IMR-90 (cell line): ENCODE results near the gene CD84. TPM values are rescaled to one million over a fixed set of nuclear protein-coding genes. Genes with fewer than 3 reads are reported as not detected.
"Not testable (repeated sequence)": the region's sequence is repeated elsewhere in the genome, so short reads cannot be mapped to it uniquely, and the experiment has no call there.

Experiments used
- ATAC-seq: fragments of 200-7000 bp; cut with Tn5 transposase; 2 replicates; pipeline ENCODE4 v1.9.1; 2020; ENCODE audit warnings: low read depth, mild to moderate bottlenecking, moderate library complexity
- BruUV-seq: library from RNA; stranded (reverse); fragments of 400-500 nt; replicated peaks from 2 replicates; lab custom pipeline; 2021; lab: Mats Ljungman, UMichigan
- CTCF ChIA-PET: fragments of 300-600 bp; formaldehyde crosslinking; extraction: SDS; loops from one replicate; lab custom pipeline; 2021; ENCODE audit warnings: antibody characterized with exemption; lab: Yijun Ruan, JAX
- POLR2A ChIA-PET: fragments of 300-600 bp; sonication (Branson Sonifier 250); formaldehyde crosslinking; loops from one replicate; lab custom pipeline; 2022; ENCODE audit warnings: antibody characterized with exemption; ENCODE audit not compliant: unreplicated experiment; lab: Charles Lee
- DNase-seq: peaks from one replicate; pipeline ENCODE4 v3.0.0; 2013
- H2AFZ ChIP-seq: replicated peaks from 2 replicates; pipeline ENCODE3; 2013; ENCODE audit warnings: low read length, mild to moderate bottlenecking; ENCODE audit not compliant: poor library complexity
- H2AK5ac ChIP-seq: 2 replicates; pipeline ENCODE4 v1.6.1; 2013; ENCODE audit warnings: low read depth, low read length, inconsistent platforms
- H2AK9ac ChIP-seq: replicated peaks from 2 replicates; pipeline ENCODE3; 2013; ENCODE audit warnings: mild to moderate bottlenecking, low read depth, low read length, moderate library complexity; ENCODE audit not compliant: poor library complexity
- H2BK120ac ChIP-seq: 2 replicates; pipeline ENCODE4 v1.6.1; 2013; ENCODE audit warnings: low read depth, low read length, inconsistent platforms
- H2BK15ac ChIP-seq: 3 replicates; pipeline ENCODE4 v1.6.1; 2013; ENCODE audit warnings: low read depth, low read length, inconsistent platforms
- H2BK20ac ChIP-seq: 2 replicates; pipeline ENCODE4 v1.6.1; 2013; ENCODE audit warnings: low read depth, mild to moderate bottlenecking, inconsistent platforms, low read length, moderate library complexity
- H2BK5ac ChIP-seq: 2 replicates; pipeline ENCODE4 v1.6.1; 2013; ENCODE audit warnings: mild to moderate bottlenecking, low read depth, low read length, inconsistent platforms; ENCODE audit not compliant: poor library complexity, severe bottlenecking
- H3K14ac ChIP-seq: replicated peaks from 2 replicates; pipeline ENCODE4 v1.6.1; 2013; ENCODE audit warnings: low read depth, low read length, inconsistent platforms
- H3K18ac ChIP-seq: 2 replicates; pipeline ENCODE4 v1.6.1; 2013; ENCODE audit warnings: low read depth, low read length, control low read depth
- H3K23ac ChIP-seq: 2 replicates; pipeline ENCODE4 v1.6.1; 2013; ENCODE audit warnings: low read depth, low read length, inconsistent platforms
- H3K27ac ChIP-seq: 2 replicates; pipeline ENCODE4 v1.5.1; 2013; ENCODE audit warnings: mild to moderate bottlenecking, control low read depth, low read length; ENCODE audit not compliant: insufficient read depth
- H3K27me3 ChIP-seq: 2 replicates; pipeline ENCODE4 v1.6.1; 2013; ENCODE audit warnings: low read length; ENCODE audit not compliant: control insufficient read depth, insufficient read depth
- H3K36me3 ChIP-seq: 2 replicates; pipeline ENCODE4 v1.6.1; 2013; ENCODE audit warnings: low read length, mixed read lengths; ENCODE audit not compliant: control insufficient read depth, insufficient read depth
- H3K4ac ChIP-seq: 2 replicates; pipeline ENCODE4 v1.6.1; 2013; ENCODE audit warnings: low read depth, low read length, inconsistent platforms
- H3K4me1 ChIP-seq: 2 replicates; pipeline ENCODE4 v1.6.1; 2013; ENCODE audit warnings: low read length, mixed read lengths; ENCODE audit not compliant: control insufficient read depth, insufficient read depth
- H3K4me2 ChIP-seq: 2 replicates; pipeline ENCODE4 v1.6.1; 2013; ENCODE audit warnings: low read depth, mild to moderate bottlenecking, control low read depth, low read length, moderate library complexity
- H3K4me3 ChIP-seq: 2 replicates; pipeline ENCODE4 v1.5.1; 2013; ENCODE audit warnings: low read depth, mild to moderate bottlenecking, control low read depth, low read length, moderate library complexity; ENCODE audit not compliant: insufficient read depth
- H3K56ac ChIP-seq: 2 replicates; pipeline ENCODE4 v1.6.1; 2013; ENCODE audit warnings: low read length, inconsistent platforms; ENCODE audit not compliant: insufficient read depth; ENCODE audit errors: extremely low read depth
- H3K79me1 ChIP-seq, 2 experiments: 2 replicates each; pipeline ENCODE4 v1.6.1; 2013; ENCODE audit warnings: low read length in 2 of 2, inconsistent platforms in 1 of 2, low read depth in 1 of 2
- H3K9ac ChIP-seq: 2 replicates; pipeline ENCODE4 v1.6.1; 2013; ENCODE audit warnings: low read depth, low read length, control low read depth
- H3K9me1 ChIP-seq: 2 replicates; pipeline ENCODE4 v1.6.1; 2013; ENCODE audit warnings: low read length, inconsistent platforms; ENCODE audit not compliant: insufficient read depth
- H3K9me3 ChIP-seq: 2 replicates; pipeline ENCODE4 v1.6.1; 2013; ENCODE audit warnings: low read length; ENCODE audit not compliant: control insufficient read depth, insufficient read depth
- H4K20me1 ChIP-seq: 2 replicates; pipeline ENCODE4 v1.6.1; 2013; ENCODE audit warnings: low read length, inconsistent platforms; ENCODE audit not compliant: insufficient read depth
- H4K5ac ChIP-seq: 2 replicates; pipeline ENCODE4 v1.6.1; 2013; ENCODE audit warnings: mild to moderate bottlenecking, low read depth, low read length, control low read depth
- H4K8ac ChIP-seq, 2 experiments: 2 replicates each; pipeline ENCODE4 v1.6.1; 2013; ENCODE audit warnings: low read depth in 2 of 2, low read length in 2 of 2, control low read depth in 1 of 2, inconsistent platforms in 1 of 2
- H4K91ac ChIP-seq: 2 replicates; pipeline ENCODE4 v1.6.1; 2013; ENCODE audit warnings: low read depth, low read length, inconsistent platforms; ENCODE audit not compliant: insufficient read depth
- BHLHE40 ChIP-seq: fragments of 150-350 bp; IDR thresholded peaks from 2 replicates; pipeline ENCODE4 v1.6.1; 2016; ENCODE audit warnings: mild to moderate bottlenecking, low read depth, low read length
- WGBS, 2 experiments: methylation state at CpG; one replicate each; pipeline versions ENCODE4 v1.1.5 to v1.1.7; 2013; ENCODE audit warnings: missing lambda C conversion rate in 2 of 2; ENCODE audit not compliant: insufficient read length in 1 of 2; ENCODE audit errors: extremely low coverage in 2 of 2; 5-methylcytosine and 5-hydroxymethylcytosine counted together
- dilution Hi-C: fragments of 300-500 bp; cut with HindIII; formaldehyde crosslinking; loops from one replicate; pipeline ENCODE4 v1.14.3; 2018; ENCODE audit warnings: low sequenced_read_pairs; ENCODE audit not compliant: unreplicated experiment
- in situ Hi-C: fragments of 300-500 bp; cut with MboI; formaldehyde crosslinking; loops from 3 replicates; pipeline ENCODE4 v1.14.3; 2019; ENCODE audit warnings: low sequenced_read_pairs, inconsistent platforms, mixed read lengths
- intact Hi-C: fragments of 100-400 bp; cut with micrococcal nuclease; formaldehyde crosslinking; loops from 2 replicates; pipeline ENCODE4 v1.10.0; 2022
- polyA plus RNA-seq, 3 experiments: library from polyadenylated mRNA; depleted of rRNA; stranded (reverse); fragments of >200 nt; gene quantifications; 2 replicates each; pipeline ENCODE4 v1.2.3, GENCODE V29; 2012; ENCODE audit warnings: low replicate concordance in 1 of 3
- total RNA-seq: library from RNA; depleted of rRNA; stranded (reverse); fragments of >200 nt; gene quantifications from 2 replicates; pipeline ENCODE4 v1.2.3, GENCODE V29; 2012
- TF ChIP-seq, protein P1 (sequence below): fragments of 150-350 bp; IDR thresholded peaks from 2 replicates; pipeline ENCODE4 v1.6.1; 2017; ENCODE audit warnings: mild to moderate bottlenecking, antibody characterized with exemption, low read length, low read depth
- TF ChIP-seq, protein P2 (sequence below): conservative IDR thresholded peaks from 2 replicates; pipeline ENCODE4 v1.5.1; 2012; ENCODE audit warnings: mild to moderate bottlenecking, low read depth, low read length, improper control_type of control experiment

CD84 gene
- total and polyA plus RNA-seq, 2 of the 4 experiments (the other 2 are of a cell fraction): not detected

DNA sequence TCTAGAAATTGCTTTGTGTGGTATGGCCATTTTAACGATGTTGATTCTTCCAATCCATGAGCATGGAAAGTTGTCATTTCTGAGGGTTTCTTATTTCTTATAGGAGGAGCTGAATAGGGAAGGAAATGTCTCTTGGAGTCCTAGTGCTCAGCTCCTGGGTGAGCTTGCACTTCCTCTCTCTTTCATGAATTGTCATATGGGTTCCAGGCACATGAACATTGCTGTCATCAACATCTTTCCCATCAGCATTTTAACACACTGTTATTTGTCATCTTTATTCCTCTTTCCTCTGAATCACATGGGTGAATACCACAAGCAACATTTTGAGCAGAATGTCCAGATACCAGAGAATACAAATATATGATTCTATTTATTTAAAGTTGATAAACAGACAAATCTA is 79.7 kb downstream of the CD84 start:
- Histone ChIP-seq H2AK5ac (no peak overlapping the region), H4K20me1 (no peaks in the 10 kb centered on the region), H3K9me3 (no peaks in the 10 kb centered on the region), H3K4me1 (no peaks in the 10 kb centered on the region), H2AFZ (no peak overlapping the region), H3K27ac (no peak overlapping the region), H3K18ac (no peak overlapping the region), H4K91ac (no peak overlapping the region), H3K4ac (no peak overlapping the region), H4K8ac (no peak overlapping the region), H2BK20ac (no peak overlapping the region), H3K14ac (no peak overlapping the region), H3K4me3 (no peak overlapping the region), H3K36me3 (no peaks in the 10 kb centered on the region), H3K56ac (no peak overlapping the region), H3K9ac (no peak overlapping the region), H2BK120ac (no peak overlapping the region), H2BK15ac (no peak overlapping the region), H3K27me3 (no peaks in the 10 kb centered on the region), H3K4me2 (no peak overlapping the region), H3K79me1 (no peaks in the 10 kb centered on the region), H3K9me1 (no peaks in the 10 kb centered on the region), H4K5ac (no peak overlapping the region), H3K23ac (no peak overlapping the region), H2BK5ac (no peak overlapping the region), H2AK9ac (no peak overlapping the region)
- POLR2A ChIA-PET: no interaction called here
- no CpG with 5 or more reads among the region's 1 CpG for WGBS, 2 experiments
- in situ Hi-C loops: no loop called here
- CTCF ChIA-PET: no interaction called here
- DNase-seq (no peak), ATAC-seq (no peak)
- dilution Hi-C loops: no loop called here
- intact Hi-C loops: no loop called here
- no TSS peak for BruUV-seq
- TF ChIP-seq, protein P1, sequence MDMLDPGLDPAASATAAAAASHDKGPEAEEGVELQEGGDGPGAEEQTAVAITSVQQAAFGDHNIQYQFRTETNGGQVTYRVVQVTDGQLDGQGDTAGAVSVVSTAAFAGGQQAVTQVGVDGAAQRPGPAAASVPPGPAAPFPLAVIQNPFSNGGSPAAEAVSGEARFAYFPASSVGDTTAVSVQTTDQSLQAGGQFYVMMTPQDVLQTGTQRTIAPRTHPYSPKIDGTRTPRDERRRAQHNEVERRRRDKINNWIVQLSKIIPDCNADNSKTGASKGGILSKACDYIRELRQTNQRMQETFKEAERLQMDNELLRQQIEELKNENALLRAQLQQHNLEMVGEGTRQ: no peak
- TF ChIP-seq BHLHE40: no peak
- TF ChIP-seq, protein P2, sequence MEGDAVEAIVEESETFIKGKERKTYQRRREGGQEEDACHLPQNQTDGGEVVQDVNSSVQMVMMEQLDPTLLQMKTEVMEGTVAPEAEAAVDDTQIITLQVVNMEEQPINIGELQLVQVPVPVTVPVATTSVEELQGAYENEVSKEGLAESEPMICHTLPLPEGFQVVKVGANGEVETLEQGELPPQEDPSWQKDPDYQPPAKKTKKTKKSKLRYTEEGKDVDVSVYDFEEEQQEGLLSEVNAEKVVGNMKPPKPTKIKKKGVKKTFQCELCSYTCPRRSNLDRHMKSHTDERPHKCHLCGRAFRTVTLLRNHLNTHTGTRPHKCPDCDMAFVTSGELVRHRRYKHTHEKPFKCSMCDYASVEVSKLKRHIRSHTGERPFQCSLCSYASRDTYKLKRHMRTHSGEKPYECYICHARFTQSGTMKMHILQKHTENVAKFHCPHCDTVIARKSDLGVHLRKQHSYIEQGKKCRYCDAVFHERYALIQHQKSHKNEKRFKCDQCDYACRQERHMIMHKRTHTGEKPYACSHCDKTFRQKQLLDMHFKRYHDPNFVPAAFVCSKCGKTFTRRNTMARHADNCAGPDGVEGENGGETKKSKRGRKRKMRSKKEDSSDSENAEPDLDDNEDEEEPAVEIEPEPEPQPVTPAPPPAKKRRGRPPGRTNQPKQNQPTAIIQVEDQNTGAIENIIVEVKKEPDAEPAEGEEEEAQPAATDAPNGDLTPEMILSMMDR: no peak

DNA sequence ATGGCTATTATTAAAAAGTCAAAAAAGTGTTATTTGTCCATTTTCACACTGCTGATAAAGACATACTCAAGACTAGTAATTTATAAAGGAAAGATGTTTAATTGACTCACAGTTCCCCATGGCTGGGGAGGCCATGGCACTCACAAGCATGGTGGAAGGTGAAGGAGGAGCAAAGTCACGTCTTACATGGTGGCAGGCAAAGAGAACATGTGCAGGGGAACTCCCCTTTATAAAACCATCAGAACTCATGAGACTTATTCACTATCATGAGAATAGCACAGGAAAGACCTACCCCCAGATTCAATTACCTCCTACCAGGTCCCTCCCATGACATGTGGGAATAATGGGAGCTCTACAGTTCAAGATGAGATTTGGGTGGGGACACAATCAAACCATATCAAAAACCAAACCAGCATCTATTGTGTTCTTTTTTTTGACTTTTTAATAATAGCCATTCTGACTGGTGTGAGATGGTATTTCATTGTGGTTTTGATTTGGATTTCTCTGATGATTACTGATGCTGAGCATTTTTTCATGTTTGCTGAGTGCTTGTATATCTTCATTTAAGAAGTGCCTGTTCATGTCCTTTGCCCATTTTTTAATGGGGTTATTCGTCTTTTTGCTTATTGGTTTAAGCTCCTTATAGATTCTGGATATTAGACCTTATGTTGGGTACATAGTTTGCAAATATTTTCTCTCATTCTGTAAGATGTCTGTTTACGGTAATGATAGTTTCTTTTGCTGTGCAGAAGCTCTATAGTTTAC is 80.8 kb downstream of the CD84 start:
- dilution Hi-C loops, H2BK120ac ChIP-seq, H3K18ac ChIP-seq, H3K56ac ChIP-seq, H2AK9ac ChIP-seq, H3K4me3 ChIP-seq, H3K4me2 ChIP-seq, H2AFZ ChIP-seq, H2BK5ac ChIP-seq, H3K4me1 ChIP-seq, DNase-seq, ATAC-seq, H2BK20ac ChIP-seq, H3K9me3 ChIP-seq, H4K20me1 ChIP-seq, H3K79me1 ChIP-seq, POLR2A ChIA-PET, H3K9ac ChIP-seq, in situ Hi-C loops, H3K4ac ChIP-seq, H3K9me1 ChIP-seq, H2BK15ac ChIP-seq, H3K27ac ChIP-seq, H3K23ac ChIP-seq, H4K8ac ChIP-seq, H2AK5ac ChIP-seq, H3K36me3 ChIP-seq, H3K14ac ChIP-seq, H4K91ac ChIP-seq, intact Hi-C loops, BruUV-seq, H4K5ac ChIP-seq, H3K27me3 ChIP-seq: not testable (repeated sequence)
- WGBS, 2 experiments: no CpG with 5 or more reads among the region's 3 CpGs
- CTCF ChIA-PET: interaction anchor here (0.6 kb wide), 1 partner anchor 177 kb away, joined by 3 read pairs; no protein-coding TSS in a partner anchor
